Stimulated activated CD8-positive, alpha-beta memory T cell treated with anti-CD3 and anti-CD28 coated beads, Interleukin-7, amount 100 ng/mL, for 48 hours (primary cell): ENCODE data around the gene GSTM2.

Experiments used
- DNase-seq, 2 donors: peaks; one replicate each; pipeline ENCODE4 v3.0.0-alpha.2; 2020; ENCODE audit warnings: low read depth in 1 of 2; ENCODE audit errors: extremely low read depth in 1 of 2

The GSTM2 gene

GRCh38 chr1:109629372-109630030 lies 38.4 kb upstream of the GSTM2 start:
- no peak for DNase-seq

- DNase-seq: no peak
Observed at GRCh38 chr1:109630081-109630897, 37.6 kb upstream of the GSTM2 start.

- DNase-seq: no peak
Observed at GRCh38 chr1:109630898-109631512, 36.9 kb upstream of the GSTM2 start.

GRCh38 chr1:109631513-109632505 lies 36.0 kb upstream of the GSTM2 start:
- no peak for DNase-seq

- no peak for DNase-seq
Observed at GRCh38 chr1:109632671-109633346, 35.0 kb upstream of the GSTM2 start.

GRCh38 chr1:109634292-109634691 lies 33.6 kb upstream of the GSTM2 start:
- DNase-seq: no peak

- no peak for DNase-seq
Observed at GRCh38 chr1:109634771-109635750, 32.8 kb upstream of the GSTM2 start.

- DNase-seq: no peak
Observed at GRCh38 chr1:109635862-109636200, 32.0 kb upstream of the GSTM2 start.

- no peak for DNase-seq
Observed at GRCh38 chr1:109636201-109636952, 31.5 kb upstream of the GSTM2 start.

GRCh38 chr1:109637446-109637845 lies 30.4 kb upstream of the GSTM2 start:
- no peak for DNase-seq

- no peak for DNase-seq
Observed at GRCh38 chr1:109639063-109639840, 28.6 kb upstream of the GSTM2 start.

- DNase-seq: no peak
Observed at GRCh38 chr1:109639841-109640184, 28.0 kb upstream of the GSTM2 start.

GRCh38 chr1:109640285-109640865 lies 27.5 kb upstream of the GSTM2 start:
- DNase-seq: peak; percentile 59 to 81

GRCh38 chr1:109641078-109641740 lies 26.6 kb upstream of the GSTM2 start:
- DNase-seq: no peak

- no peak for DNase-seq
Observed at GRCh38 chr1:109641861-109642260, 26.0 kb upstream of the GSTM2 start.

- DNase-seq: no peak
Observed at GRCh38 chr1:109642626-109643025, 25.2 kb upstream of the GSTM2 start.
